ENCODE results near the gene AUTS2.

The AUTS2 gene

GRCh38 chr7:70763961-70764691, 1165.9 kb downstream of the AUTS2 start:
- DNase-seq = no peak

- no peak for DNase-seq
These were observed 1166.5 kb downstream of the AUTS2 start for GRCh38 chr7:70764701-70765208.

- no peak for DNase-seq
These were observed 1167.4 kb downstream of the AUTS2 start for GRCh38 chr7:70765651-70766050.

- no peak for DNase-seq
These were observed 1167.8 kb downstream of the AUTS2 start for GRCh38 chr7:70766109-70766508.

GRCh38 chr7:70766694-70767093, 1168.4 kb downstream of the AUTS2 start:
- DNase-seq = no peak

GRCh38 chr7:70770154-70770553, 1171.9 kb downstream of the AUTS2 start:
- DNase-seq = no peak

GRCh38 chr7:70771451-70771850, 1173.2 kb downstream of the AUTS2 start:
- DNase-seq = no peak

- no peak for DNase-seq
These were observed 1174.6 kb downstream of the AUTS2 start for GRCh38 chr7:70772891-70773290.

GRCh38 chr7:70773406-70773805, 1175.1 kb downstream of the AUTS2 start:
- no peak for DNase-seq

- DNase-seq = no peak
These were observed 1176.8 kb downstream of the AUTS2 start for GRCh38 chr7:70774950-70775527.

GRCh38 chr7:70775570-70776156, 1177.4 kb downstream of the AUTS2 start:
- DNase-seq = no peak

- no peak for DNase-seq
These were observed 1178.4 kb downstream of the AUTS2 start for GRCh38 chr7:70776627-70777101.

- DNase-seq = no peak
These were observed 1179.0 kb downstream of the AUTS2 start for GRCh38 chr7:70777251-70777650.

GRCh38 chr7:70778585-70778984, 1180.3 kb downstream of the AUTS2 start:
- DNase-seq = no peak

- no peak for DNase-seq
These were observed 1181.0 kb downstream of the AUTS2 start for GRCh38 chr7:70779321-70779720.

GRCh38 chr7:70781922-70782311, 1183.6 kb downstream of the AUTS2 start:
- DNase-seq = no peak

GRCh38 chr7:70782796-70783195, 1184.5 kb downstream of the AUTS2 start:
- no peak for DNase-seq

- DNase-seq = no peak
These were observed 1187.2 kb downstream of the AUTS2 start for GRCh38 chr7:70785427-70785826.

- DNase-seq = no peak
These were observed 1187.8 kb downstream of the AUTS2 start for GRCh38 chr7:70786076-70786475.

GRCh38 chr7:70787286-70787685, 1189.0 kb downstream of the AUTS2 start:
- DNase-seq = no peak

- DNase-seq = no peak
These were observed 1189.5 kb downstream of the AUTS2 start for GRCh38 chr7:70787771-70788170.

GRCh38 chr7:70788276-70788675, 1190.0 kb downstream of the AUTS2 start:
- no peak for DNase-seq

GRCh38 chr7:70789481-70790214, 1191.4 kb downstream of the AUTS2 start:
- no peak for DNase-seq
